GM18511 (cell line): Measurements from ENCODE around the gene CCNY.
"Not testable (repeated sequence)": the region's sequence is repeated elsewhere in the genome, so short reads cannot be mapped to it uniquely, and the experiment has no call there.

ENCODE experiments used
- ATAC-seq: cut with Tn5 transposase; IDR thresholded peaks from one replicate; pipeline ENCODE4 v1.9.1; 2021; ENCODE audit warnings: mild to moderate bottlenecking, moderate library complexity; ENCODE audit not compliant: unreplicated experiment

Gene CCNY

DNA sequence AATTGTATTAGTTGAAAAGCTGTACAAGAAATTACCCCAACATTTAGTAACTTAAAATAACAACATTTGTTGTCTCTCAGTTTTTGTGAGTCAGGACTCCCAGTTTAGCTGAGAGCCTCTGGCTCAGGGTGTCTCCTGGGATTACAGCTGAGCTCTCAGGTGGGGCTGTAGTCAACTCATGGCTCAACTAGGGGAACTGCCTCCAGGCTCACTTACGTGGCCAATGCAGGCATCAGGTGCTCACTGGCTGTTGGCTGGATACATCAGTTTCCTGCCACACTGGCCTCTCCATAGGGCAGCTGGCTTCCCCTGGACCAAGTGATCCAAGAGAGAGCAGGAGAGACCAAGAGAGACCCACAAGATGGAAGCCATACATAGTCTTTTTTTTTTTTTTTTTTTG, 17.5 kb downstream of the CCNY start:
- ATAC-seq, result peak; percentile 40

DNA sequence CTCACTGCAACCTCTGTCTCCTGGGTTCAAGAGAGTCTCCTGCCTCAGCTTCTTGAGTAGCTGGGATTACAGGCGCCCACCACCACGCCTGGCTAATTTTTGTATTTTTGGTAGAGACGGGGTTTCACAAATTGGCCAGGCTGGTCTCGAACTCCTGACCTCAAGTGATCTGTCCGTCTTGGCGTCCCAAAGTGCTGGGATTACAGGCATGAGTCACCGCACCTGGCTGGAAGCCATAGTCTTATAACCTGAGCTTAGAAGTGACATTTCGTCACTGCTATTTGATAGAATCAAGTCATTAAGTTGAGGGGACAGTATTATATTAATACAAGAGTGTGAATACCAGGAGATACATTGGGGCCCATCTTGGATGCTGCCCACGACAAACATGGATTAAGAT, 17.9 kb downstream of the CCNY start:
- ATAC-seq, result not testable (repeated sequence)

DNA sequence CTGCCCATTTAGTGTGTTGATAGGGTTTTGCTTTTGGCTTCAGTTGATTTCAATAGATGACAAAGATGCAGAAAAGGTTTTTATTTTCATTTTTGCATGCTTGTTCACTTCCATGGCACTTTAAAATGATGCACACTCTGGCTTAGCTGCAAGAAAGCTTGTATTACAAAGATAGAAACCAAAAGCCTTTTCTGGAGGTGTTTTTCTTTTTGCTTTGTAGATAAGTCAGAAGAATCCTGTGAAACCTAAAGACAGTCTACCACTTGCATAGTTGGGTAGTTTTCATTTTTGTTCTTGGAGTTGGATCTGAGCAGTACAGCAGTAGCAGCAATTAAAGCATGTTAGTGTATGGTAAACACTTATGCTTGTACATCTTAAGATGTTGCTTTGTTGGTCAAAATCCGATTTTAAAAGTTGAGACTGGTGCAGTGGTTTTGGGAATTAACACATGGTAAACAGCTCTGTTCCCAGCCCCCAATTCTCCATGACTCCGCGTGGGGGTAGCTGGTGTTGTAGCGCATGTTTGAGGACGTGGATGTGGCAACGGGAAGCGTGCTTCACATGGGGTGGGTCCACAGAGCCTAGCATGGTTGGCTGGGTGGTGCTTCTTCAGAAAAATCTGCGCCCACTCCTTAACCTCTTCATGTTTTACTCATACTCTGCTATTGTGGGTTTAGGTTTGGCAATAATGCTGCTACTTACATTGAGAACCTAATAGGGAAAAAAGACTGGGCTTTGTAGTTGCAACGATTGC, 19.8 kb downstream of the CCNY start:
- ATAC-seq, result peak; percentile 58

DNA sequence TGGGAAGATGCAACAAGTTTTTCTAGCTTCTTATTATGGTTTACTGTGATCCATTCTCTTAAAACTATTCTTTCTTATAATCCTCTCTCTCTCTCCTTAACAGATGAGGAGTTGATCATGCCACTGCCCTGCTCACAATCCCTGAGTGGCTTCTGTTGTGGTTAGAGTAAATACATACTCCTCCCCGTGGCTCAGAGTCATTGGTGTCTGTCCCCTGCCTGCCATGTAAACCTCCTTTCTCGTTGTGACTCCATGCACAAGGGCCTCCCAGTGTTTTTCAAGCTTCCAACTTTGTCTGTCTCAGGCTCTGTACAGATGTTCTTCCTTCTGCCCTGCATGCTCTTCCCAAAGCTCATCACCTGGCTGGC, 20.4 kb downstream of the CCNY start:
- ATAC-seq, result no peak

DNA sequence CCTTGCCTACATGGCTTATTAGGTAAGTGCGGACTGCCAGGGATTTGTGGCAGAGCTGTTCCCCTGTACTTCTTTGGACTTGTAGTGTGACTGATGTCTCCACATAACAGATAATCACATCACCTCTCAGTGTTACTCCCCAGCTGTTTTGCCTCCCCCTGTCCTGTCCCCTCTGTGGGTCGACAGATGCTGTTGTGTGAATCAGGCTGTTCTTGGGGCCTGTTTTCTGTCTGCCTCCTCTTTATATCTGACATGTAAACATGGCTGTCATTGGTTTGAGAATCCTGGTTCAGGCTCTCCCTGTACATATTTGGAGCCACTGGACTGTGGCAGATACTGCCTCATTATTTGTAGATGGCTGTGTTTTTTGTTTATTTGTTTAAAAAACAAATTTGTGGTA, 22.7 kb downstream of the CCNY start:
- no peak for ATAC-seq

DNA sequence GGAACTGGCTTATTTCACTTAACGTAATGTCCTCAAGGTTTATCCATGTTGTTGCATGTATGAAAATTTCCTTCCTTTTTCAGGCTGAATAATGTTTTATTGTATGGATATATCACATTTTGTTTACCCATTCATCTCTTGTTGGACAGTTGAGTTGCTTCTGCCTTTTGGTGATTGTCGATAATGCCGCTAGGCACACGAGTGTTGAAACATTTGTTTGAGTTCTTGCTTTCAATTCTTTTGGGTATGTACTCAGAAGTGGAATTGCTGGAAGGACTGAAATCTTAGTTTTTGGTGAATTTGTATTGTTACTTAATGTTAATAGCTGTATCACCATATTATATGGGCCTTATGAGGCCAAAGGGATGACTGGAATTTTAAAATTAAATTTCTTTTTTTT, 23.6 kb downstream of the CCNY start:
- no peak for ATAC-seq

DNA sequence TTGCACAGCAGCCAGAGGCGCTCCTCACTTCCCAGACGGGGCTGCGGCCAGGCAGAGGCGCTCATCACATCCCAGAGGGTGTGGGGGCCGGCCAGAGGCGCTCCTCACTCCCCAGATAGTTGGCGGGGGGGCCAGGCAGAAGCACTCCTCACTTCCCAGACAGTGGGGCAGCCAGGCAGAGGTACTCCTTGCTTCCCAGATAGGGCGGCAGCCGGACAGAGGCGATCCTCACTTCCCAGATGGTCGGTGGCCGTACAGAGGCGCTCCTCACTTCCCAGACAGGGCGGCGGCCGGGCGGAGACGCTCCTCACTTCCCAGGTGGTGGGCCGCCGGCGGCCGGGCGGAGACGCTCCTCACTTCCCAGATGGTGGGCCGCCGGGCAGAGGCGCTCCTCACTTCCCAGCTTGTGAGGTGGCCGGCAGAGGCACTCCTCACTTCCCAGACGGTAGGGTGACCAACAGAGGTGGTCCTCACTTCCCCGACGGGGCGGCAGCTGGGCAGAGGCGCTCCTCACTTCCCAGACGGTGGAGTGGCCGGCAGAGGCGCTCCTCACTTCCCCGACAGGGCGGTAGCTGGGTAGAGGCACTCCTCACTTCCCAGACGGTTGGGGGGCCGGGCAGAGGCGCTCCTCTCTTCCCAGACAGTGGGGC, 26.5 kb downstream of the CCNY start:
- no peak for ATAC-seq

DNA sequence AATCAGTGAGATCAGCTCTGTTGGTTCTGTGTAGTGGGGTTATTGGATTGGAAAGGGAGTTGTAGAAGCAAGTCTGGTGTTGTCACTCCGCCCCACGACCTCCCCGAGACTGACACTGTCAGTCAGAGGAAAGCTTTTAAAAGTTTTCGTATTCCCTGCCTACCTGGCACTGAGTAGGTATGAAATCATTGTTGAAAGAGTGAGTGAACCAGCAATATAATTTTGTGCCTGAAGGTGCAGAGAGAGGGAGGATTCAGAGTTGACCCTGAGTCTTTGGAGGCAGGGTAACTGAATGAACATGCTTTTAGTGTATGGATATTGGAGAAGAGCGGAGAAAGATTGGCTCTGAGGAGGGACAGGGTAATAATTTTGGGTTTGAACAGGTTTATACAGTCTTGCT, 27.3 kb downstream of the CCNY start:
- ATAC-seq, result no peak

DNA sequence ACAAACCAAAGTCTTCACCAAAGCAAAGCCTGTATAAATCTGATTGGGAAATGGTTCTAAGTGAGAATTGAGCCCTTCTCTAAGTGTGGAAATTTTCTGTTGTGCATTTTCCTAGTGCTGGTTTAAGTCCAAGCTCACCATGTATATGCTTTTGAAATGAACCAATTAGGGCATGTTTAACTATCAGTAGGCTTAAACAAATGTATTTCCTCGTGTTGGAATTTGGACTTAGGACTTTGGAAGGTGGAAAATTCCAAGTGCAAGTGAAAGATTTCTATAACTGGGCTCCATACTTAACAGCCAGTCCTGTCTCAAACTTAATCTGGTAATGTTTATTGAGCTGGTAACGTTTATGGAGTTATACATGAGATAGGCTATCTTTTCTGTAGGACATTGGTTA, 28.5 kb downstream of the CCNY start:
- no peak for ATAC-seq

DNA sequence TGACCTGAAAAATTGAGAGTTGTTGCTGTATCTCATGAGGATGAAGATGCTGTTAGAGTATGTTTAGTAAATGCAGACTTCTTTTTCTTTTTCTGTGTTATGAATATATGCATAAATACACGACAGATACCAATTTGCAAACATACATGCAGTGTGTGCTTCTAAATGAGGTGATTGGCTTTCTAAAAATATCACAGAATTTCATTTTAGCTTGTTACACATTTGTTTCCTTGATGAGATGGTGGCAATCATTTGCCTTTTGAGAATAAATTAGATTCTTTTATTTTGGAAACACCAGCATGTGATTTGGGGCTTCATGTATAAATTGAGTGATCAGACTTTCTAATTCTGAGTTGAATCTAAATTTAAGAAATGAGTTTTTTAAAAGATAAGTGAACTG, 29.7 kb downstream of the CCNY start:
- no peak for ATAC-seq

DNA sequence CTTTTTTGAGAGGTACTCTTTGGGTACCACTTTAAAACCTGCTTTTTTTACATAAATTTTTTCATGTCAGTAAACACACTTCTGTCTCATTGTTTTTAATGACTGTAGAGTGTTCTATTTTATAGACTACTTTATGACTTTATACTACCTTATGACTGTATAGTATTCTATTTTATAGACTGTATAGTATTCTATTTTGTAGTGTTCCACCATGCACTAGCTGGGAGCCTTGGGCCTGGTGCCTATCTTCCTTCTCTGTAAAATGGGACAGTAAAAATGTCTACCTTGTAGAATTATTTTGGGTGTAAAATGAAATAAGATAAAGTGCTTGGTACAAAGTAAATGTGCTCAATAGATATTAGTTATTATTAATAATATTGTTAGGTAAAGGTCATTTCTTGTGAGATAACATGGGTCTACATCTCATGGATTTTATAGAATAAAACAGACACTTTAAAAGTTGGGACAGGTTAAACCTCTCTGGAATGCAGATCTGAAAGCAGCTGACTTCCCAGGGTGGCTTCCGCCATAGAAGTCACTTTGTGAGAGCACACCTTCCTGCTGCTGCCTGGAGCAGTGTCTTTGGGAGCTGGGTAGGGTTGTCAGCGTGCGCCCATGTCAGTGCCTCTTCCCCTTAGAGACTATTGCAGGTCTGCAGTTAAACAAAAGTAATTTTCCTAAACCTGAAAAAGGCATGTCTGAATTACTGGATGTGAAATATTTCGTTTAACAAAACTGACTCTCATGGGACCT, 31.0 kb downstream of the CCNY start:
- ATAC-seq, result no peak

DNA sequence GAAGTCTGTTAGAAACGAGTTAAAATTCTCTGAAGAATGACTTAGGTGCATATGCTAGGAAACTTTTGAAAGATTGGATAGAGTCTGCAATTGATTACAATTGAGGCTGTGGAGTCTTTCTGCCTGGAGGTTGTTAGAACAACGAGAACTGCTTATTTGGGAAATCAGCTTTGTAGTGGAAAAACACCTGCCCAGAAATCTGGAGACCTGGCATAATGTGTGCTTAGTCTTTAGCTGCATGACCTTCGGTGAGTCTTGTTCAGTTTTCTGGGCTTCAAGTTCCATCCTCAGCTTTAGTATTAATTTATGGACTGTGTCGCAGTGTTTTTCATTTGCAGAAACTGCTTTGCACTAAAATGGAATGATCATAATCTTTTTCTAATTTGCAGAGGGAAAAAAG, 31.7 kb downstream of the CCNY start:
- no peak for ATAC-seq

DNA sequence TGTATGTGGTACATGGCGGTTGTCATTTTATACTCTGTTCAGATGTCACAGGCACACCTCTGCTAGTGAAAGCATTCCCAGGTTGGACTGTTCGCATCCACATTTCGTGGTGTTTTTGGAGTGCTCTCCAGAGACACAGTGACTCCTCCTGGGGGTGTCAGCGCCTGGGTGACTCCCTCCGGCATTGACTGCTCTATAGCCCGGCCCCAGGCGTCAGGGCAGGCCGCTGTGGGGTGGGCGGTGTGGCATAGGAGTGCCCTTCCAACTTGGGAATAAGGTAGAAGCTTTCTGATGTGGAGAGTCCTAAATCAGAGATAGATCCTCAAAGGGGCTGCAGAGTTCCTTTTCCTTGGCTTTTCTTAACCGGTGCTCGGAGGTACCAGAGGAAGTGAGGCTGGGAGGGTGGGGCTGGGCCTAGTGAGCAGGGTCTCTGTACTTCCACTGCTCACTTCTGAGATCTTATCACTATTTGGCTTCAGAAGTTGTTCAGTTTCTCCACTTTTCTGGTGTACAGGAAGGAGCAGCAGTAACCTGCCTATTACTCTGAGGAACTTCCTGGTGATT, 32.3 kb downstream of the CCNY start:
- no peak for ATAC-seq

DNA sequence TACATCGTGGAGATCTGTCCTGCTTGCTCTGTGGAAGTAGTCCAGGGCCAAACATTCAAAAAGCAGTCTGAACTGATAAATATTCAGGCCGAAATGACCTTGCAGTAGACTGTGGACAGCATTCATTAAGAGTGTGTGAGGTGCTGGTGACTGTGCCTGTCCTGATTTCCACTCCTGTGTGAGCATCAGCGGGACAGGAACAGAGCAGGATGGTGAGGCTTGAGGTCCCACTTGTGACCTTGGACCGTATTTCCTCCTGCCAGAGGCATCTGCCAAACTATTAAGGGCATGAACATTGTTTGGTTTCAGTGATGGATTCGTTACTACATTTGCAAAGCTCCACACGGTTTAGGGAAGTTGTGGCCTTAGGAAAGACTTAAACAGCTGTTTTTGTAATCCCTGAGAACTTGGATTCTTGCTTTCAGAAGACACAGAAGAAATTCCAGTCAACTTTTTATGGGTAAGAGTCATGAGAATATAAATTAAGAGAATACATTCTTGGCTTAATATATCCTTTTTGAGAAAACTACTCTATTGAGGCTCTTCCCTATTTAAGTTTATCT, 32.8 kb downstream of the CCNY start:
- ATAC-seq, result no peak

DNA sequence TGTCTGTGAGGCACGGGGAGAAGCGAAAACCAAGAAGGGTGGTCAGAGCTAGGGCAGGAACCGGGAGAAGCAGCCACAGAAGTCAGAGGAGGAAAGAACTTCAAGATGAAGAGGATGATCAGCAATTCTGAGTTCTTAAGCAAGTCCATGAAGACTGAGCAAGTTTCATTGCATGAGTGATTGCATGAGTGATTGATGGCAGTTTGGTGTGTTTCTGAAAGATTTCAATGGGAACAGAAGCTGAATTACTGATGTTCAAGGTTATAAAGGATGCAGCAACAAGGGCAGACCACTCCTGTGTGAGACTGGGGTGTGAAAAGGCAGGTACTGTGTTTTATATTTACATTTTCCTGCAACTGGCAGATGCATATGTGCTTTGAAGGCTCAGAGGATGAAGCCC, 35.4 kb downstream of the CCNY start:
- peak; percentile 34 for ATAC-seq

DNA sequence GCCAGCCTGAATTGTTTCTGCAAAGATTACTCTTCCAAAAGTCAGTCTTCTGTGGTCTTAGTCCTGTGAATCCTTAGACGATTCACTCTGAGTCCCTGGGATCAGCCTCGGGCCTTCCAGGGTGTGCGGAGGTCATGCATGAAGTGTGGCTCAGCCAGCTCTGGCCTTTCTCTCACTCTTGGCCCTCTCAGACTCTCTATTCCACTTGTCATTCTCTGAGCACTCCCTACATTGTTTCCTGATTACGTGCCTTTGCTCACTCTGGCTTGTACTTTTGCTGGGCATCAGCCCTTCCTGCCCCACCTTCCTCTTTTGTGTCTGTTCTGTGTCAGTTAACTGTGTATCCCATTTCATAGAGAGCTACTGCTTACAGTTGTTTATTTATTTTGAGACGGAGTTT, 36.0 kb downstream of the CCNY start:
- no peak for ATAC-seq

DNA sequence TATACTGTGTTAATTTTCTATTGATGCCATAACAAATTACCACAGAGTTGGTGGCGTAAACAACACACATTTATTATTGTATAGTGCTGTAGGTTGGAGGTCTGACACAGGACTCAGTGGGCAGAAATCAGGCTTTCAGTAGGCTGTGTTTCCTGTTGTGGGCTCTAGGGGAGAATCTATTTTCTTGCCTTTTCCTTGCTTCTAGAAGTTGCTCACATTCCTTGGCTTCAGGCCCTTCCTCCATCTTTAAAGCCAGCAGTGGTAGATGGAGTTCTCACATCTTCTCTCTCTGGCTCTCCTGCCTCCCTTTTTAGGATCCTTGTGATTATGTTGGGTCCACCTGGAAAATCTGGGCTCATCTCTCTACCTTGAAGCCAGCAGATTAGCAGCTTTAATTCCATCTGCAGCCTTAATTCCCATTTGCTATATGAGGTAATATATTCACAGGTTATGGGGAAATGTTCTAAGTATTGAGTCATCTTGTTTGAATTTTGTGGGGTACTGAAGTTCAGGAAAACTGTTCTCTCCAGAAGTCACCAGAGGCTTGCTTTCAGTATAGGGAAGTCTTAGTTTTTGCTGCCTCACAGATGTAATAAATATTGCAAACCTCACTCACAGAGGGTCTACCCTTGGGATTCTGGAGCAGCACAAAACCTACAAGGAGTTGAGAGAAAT, 38.9 kb downstream of the CCNY start:
- ATAC-seq, result no peak

DNA sequence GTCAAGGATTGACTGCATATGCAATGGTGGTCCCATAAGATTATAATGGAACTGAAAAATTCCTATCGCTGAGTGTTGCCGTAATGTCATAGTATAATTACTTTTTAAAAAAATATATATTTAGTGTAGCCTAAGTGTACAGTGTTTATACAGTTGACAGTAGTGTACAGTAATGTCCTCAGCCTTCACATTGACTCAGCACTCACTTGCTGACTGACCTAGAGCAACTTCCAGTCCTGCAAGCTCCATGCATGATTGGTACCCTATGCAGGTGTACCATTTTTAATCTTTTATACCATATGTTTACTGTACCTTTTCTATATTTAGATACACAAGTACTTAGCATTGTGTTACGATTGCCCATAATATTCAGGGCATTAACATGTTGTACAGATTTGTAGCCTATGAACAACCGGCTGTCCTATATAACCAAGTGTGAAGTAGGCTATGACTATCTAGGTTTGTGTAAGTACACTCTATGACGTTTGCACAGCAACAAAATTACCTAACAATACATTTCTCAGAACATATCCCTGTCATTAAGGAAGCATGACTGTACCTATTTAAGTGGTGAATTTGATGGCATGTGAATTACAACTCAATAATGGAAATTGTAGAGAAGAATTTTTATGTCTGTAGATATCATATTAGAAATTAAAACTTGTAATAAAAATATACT, 40.9 kb downstream of the CCNY start:
- ATAC-seq, result no peak

DNA sequence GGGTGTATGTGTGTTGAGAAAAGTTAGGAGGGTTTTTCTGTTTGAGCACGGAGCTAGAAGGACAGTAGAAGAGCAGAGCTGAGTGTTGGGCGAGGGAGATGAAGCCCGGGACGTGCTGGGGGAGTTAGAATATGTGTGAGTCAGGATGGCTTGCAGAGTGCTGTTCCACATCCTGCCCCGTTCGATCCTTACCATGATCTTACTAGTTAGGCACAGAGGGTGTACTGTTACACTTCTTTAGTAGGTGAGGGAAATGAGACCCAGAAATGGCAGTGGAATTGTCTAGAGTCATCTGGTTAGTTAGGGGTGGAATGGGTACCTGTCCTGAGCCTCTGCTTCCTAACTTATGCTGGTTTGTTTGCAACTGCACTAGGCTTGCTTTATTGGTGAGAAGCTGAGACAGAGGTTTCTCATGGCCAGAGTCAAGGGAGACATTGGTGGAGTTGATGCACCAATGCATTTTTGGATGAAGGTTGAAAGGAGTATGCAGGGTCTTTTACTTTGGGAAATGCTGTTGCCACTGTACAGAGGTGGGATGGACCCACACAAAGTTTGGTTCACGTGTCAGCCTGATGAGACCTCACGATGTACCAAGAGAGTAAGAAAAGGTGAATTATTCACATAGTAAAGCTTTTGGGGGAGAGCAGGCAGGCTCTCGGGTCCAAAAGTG, 42.4 kb downstream of the CCNY start:
- peak; percentile 21 for ATAC-seq
